HFFc6 (cell line): ENCODE measurements around the gene IPO5. TPM values are rescaled to one million over a fixed set of nuclear protein-coding genes. Genes with fewer than 3 reads are reported as not detected.

Experiments used
- DNase-seq: peaks from one replicate; pipeline ENCODE4 v3.0.0-alpha.2; 2018
- H3K27ac Mint-ChIP-seq: 2 replicates; pipeline ENCODE4 v1.8.0; 2020; ENCODE audit warnings: mild to moderate bottlenecking, mixed read lengths
- H3K27me3 Mint-ChIP-seq: 2 replicates; pipeline ENCODE4 v1.8.0; 2021; ENCODE audit warnings: mild to moderate bottlenecking, moderate library complexity, mixed read lengths; ENCODE audit not compliant: insufficient read depth
- H3K36me3 Mint-ChIP-seq: 2 replicates; pipeline ENCODE4 v1.8.0; 2021; ENCODE audit warnings: low read depth, mixed read lengths
- H3K4me1 Mint-ChIP-seq: 2 replicates; pipeline ENCODE4 v1.8.0; 2020; ENCODE audit warnings: low read depth, mixed read lengths
- H3K4me3 Mint-ChIP-seq: 2 replicates; pipeline ENCODE4 v1.8.0; 2020; ENCODE audit warnings: mild to moderate bottlenecking, moderate library complexity, mixed read lengths
- H3K9me3 Mint-ChIP-seq: 2 replicates; pipeline ENCODE4 v1.8.0; 2020; ENCODE audit warnings: mild to moderate bottlenecking, mixed read lengths
- total RNA-seq, 6 experiments: library from RNA; stranded (reverse); fragmentation: NEBNext Ultra II Directional; extraction: Animal tissue kit (Norgen Biotek cat#: 25700); gene quantifications; 2 replicates in 1 of 6; 3 replicates in 5 of 6; pipeline ENCODE4 v1.2.3, GENCODE V29; 2021
- TF ChIP-seq, protein P1 (sequence below): fragments of 200-600 bp; sonication (generic); IDR thresholded peaks from 2 replicates; pipeline ENCODE4 v1.5.0; 2021; ENCODE audit warnings: antibody characterized with exemption, mild to moderate bottlenecking

IPO5 gene
- total RNA-seq, 6 experiments from 2014 or later: 183 to 247 (median 222) TPM

GRCh38 chr13:97932647-97933046, 20.8 kb upstream of the IPO5 start:
- Mint-ChIP-seq H3K4me3 (no peak overlapping the region), H3K27ac (no peak overlapping the region), H3K9me3 (no peaks in the 10 kb centered on the region), H3K4me1 (peaks cover 11% of the 10 kb centered on the region), H3K27me3 (no peaks in the 10 kb centered on the region; the same call in 1 of the 2 replicates), H3K36me3 (no peaks in the 10 kb centered on the region)
- no peak for DNase-seq
- TF ChIP-seq, protein P1, sequence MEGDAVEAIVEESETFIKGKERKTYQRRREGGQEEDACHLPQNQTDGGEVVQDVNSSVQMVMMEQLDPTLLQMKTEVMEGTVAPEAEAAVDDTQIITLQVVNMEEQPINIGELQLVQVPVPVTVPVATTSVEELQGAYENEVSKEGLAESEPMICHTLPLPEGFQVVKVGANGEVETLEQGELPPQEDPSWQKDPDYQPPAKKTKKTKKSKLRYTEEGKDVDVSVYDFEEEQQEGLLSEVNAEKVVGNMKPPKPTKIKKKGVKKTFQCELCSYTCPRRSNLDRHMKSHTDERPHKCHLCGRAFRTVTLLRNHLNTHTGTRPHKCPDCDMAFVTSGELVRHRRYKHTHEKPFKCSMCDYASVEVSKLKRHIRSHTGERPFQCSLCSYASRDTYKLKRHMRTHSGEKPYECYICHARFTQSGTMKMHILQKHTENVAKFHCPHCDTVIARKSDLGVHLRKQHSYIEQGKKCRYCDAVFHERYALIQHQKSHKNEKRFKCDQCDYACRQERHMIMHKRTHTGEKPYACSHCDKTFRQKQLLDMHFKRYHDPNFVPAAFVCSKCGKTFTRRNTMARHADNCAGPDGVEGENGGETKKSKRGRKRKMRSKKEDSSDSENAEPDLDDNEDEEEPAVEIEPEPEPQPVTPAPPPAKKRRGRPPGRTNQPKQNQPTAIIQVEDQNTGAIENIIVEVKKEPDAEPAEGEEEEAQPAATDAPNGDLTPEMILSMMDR: no peak

GRCh38 chr13:97933776-97934175, 19.7 kb upstream of the IPO5 start:
- no peak overlapping the region for H3K4me3 Mint-ChIP-seq
- DNase-seq: no peak
- H3K27me3 Mint-ChIP-seq: peaks cover 2% of the 10 kb centered on the region
- no peaks in the 10 kb centered on the region for H3K9me3 Mint-ChIP-seq
- H3K4me1 Mint-ChIP-seq: peaks cover 11% of the 10 kb centered on the region
- H3K27ac Mint-ChIP-seq: no peak overlapping the region
- TF ChIP-seq, protein P1: no peak
- no peaks in the 10 kb centered on the region for H3K36me3 Mint-ChIP-seq

- no peak for DNase-seq
- no peak overlapping the region for H3K4me3 Mint-ChIP-seq
- H3K9me3 Mint-ChIP-seq: no peaks in the 10 kb centered on the region
- H3K27me3 Mint-ChIP-seq: peaks cover 2% of the 10 kb centered on the region
- H3K4me1 Mint-ChIP-seq: peaks cover 11% of the 10 kb centered on the region
- TF ChIP-seq, protein P1: no peak
- no peaks in the 10 kb centered on the region for H3K36me3 Mint-ChIP-seq
- no peak overlapping the region for H3K27ac Mint-ChIP-seq
Measured at GRCh38 chr13:97934590-97934989, 18.9 kb upstream of the IPO5 start.

GRCh38 chr13:97935071-97935470, 18.4 kb upstream of the IPO5 start:
- Mint-ChIP-seq H3K4me3 (no peak overlapping the region), H3K27me3 (peaks cover 2% of the 10 kb centered on the region), H3K4me1 (peaks cover 11% of the 10 kb centered on the region), H3K36me3 (no peaks in the 10 kb centered on the region), H3K9me3 (no peaks in the 10 kb centered on the region), H3K27ac (no peak overlapping the region)
- TF ChIP-seq, protein P1: no peak
- DNase-seq: no peak

GRCh38 chr13:97936036-97936435, 17.4 kb upstream of the IPO5 start:
- TF ChIP-seq, protein P1: no peak
- Mint-ChIP-seq H3K36me3 (no peaks in the 10 kb centered on the region), H3K4me3 (no peak overlapping the region), H3K4me1 (peaks cover 11% of the 10 kb centered on the region), H3K9me3 (no peaks in the 10 kb centered on the region), H3K27ac (no peak overlapping the region), H3K27me3 (peaks cover 2% of the 10 kb centered on the region)
- no peak for DNase-seq
